BLaER1 treated with 17β-estradiol and CSF1 and Interleukin-3, amounts not matched to agents 10 nM and 100 nM (cell line): ENCODE data around the gene ANAPC15.

Experiments used
- H3K27ac ChIP-seq, 11 experiments: shearing (Covaris generic); formaldehyde crosslinking; 2 replicates each; pipeline ENCODE4 v1.8.1; 2022
- H3K27me3 ChIP-seq, 11 experiments: shearing (Covaris generic); formaldehyde crosslinking; 2 replicates each; pipeline ENCODE4 v1.8.1; 2022
- H3K36me3 ChIP-seq, 11 experiments: shearing (Covaris generic); formaldehyde crosslinking; 2 replicates each; pipeline ENCODE4 v1.8.1; 2022
- H3K4me1 ChIP-seq, 10 experiments: shearing (Covaris generic); formaldehyde crosslinking; 2 replicates each; pipeline ENCODE4 v1.8.1; 2022
- H3K4me2 ChIP-seq, 11 experiments: shearing (Covaris generic); formaldehyde crosslinking; 2 replicates each; pipeline ENCODE4 v1.8.1; 2022
- H3K4me3 ChIP-seq, 10 experiments: shearing (Covaris generic); formaldehyde crosslinking; 2 replicates each; pipeline ENCODE4 v1.8.1; 2022
- H3K9ac ChIP-seq, 11 experiments: shearing (Covaris generic); formaldehyde crosslinking; 2 replicates each; pipeline ENCODE4 v1.8.1; 2022
- H3K9me3 ChIP-seq, 11 experiments: shearing (Covaris generic); formaldehyde crosslinking; replicated peaks in 1 of 11; 2 replicates each; pipeline ENCODE4 v1.8.1; 2022
- H4K20me1 ChIP-seq, 11 experiments: shearing (Covaris generic); formaldehyde crosslinking; 2 replicates each; pipeline ENCODE4 v1.8.1; 2022
- Cebpa-rat ChIP-seq, 11 experiments: shearing (Covaris generic); IDR thresholded peaks; 2 replicates each; pipeline ENCODE4 v1.8.1; 2022

Gene ANAPC15

DNA sequence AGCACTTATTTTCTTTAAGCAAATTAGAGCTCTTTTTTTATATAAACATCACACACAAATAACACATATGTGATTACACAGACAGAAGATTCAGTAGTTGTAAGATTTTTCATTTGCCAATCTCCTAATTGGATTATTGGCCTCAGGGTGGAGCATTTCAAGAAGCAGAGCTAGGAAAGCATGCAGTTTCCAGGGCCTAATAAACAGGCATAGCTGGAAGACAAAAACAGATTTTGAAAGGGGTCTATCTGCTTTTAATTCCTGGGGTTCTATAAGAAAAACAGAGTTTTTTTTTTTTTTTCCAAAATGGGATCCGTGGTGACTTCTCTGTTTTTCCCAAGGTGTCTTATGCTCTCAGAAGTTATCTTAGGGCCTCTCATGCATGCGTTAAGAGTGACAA is 15.4 kb upstream of the ANAPC15 start:
- Histone ChIP-seq H3K36me3 (no peaks in the 10 kb centered on the region), H3K27me3 (no peaks in the 10 kb centered on the region), H3K4me3 (no peak overlapping the region; a peak in 1 of 20 replicates), H4K20me1 (no peaks in the 10 kb centered on the region), H3K4me1 (peaks cover 0 to 14% (median under 1%) of the 10 kb centered on the region in 10 experiments; a peak in 10 of 20 replicates), H3K9me3 (peaks cover 61 to 79% (median 67%) of the 10 kb centered on the region in 11 experiments), H3K4me2 (no peak overlapping the region), H3K9ac (no peak overlapping the region), H3K27ac (no peak overlapping the region)
- TF ChIP-seq Cebpa-rat (IDR thresholded peaks at IDR 0.05), result no peak

GRCh38 chr11:72125956-72126355 is 13.5 kb upstream of the ANAPC15 start:
- Histone ChIP-seq H3K4me2 (no peak overlapping the region), H3K36me3 (no peaks in the 10 kb centered on the region), H3K27ac (no peak overlapping the region), H3K4me3 (no peak overlapping the region), H3K9me3 (peaks cover 61 to 77% (median 67%) of the 10 kb centered on the region in 11 experiments), H3K4me1 (no peaks in the 10 kb centered on the region), H3K9ac (no peak overlapping the region), H4K20me1 (no peaks in the 10 kb centered on the region), H3K27me3 (no peaks in the 10 kb centered on the region; a peak in 1 of 22 replicates)
- no peak for TF ChIP-seq Cebpa-rat (IDR thresholded peaks at IDR 0.05)

DNA sequence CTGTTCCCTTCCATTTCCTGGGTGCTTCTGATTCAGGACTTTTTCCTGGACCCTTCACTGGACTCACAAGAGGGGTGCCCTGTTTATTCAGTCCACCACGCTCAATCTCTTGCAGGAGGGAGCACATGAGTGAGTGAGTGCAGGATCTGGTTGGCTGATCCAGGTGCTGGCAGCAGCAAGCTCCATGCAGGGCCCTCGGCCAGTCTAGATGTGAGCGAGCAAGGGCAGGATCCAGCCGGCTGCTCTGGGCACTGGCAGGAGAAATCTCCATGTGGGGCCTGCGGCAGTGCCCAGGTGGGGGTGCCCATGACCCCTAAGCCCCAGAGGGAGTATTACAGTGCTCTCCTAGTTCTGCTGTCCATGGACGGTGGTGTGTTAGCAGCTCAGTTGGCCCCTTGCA is 11.6 kb upstream of the ANAPC15 start:
- H3K27ac ChIP-seq, result no peak overlapping the region
- H3K36me3 ChIP-seq, result no peaks in the 10 kb centered on the region
- H3K4me3 ChIP-seq, result no peak overlapping the region
- no peak overlapping the region for H3K4me2 ChIP-seq
- no peaks in the 10 kb centered on the region for H4K20me1 ChIP-seq
- H3K27me3 ChIP-seq, result no peaks in the 10 kb centered on the region; a peak in 1 of 22 replicates
- no peak overlapping the region for H3K9ac ChIP-seq
- H3K4me1 ChIP-seq, result no peaks in the 10 kb centered on the region
- no peak for TF ChIP-seq Cebpa-rat (IDR thresholded peaks at IDR 0.05)
- peaks cover 54 to 62% (median 56%) of the 10 kb centered on the region in 11 experiments for H3K9me3 ChIP-seq

DNA sequence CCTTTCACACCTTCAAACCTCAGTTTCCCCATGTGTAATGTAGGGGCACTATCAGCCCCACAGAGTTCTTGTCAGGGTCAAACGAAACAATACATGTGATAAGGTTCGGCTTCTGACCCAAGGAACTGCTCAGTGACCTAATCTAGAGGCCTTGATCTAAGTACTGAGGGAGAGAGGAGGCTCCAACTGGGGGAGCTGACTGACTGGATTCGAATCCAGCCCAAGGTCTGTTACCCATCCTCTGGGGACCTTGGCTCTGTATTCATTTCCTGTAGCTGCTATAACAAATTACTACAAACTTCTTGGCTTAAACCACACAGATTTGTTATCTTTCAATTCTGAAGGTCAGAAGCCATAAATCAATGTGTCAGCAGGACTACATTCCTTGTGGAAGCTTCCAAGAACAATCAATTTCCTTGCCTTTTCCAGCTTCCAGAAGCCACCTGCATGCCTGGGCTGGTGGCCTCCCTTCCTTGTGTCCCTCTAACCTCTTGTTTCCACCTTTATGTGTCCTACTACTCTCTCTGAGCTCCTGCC is 10.7 kb upstream of the ANAPC15 start:
- Histone ChIP-seq H4K20me1 (no peaks in the 10 kb centered on the region), H3K4me1 (no peaks in the 10 kb centered on the region), H3K27me3 (no peaks in the 10 kb centered on the region; a peak in 1 of 22 replicates), H3K36me3 (no peaks in the 10 kb centered on the region), H3K9me3 (peaks cover 45 to 53% (median 47%) of the 10 kb centered on the region in 11 experiments), H3K4me2 (no peak overlapping the region), H3K27ac (no peak overlapping the region), H3K4me3 (no peak overlapping the region), H3K9ac (no peak overlapping the region)
- TF ChIP-seq Cebpa-rat (IDR thresholded peaks at IDR 0.05), result no peak

DNA sequence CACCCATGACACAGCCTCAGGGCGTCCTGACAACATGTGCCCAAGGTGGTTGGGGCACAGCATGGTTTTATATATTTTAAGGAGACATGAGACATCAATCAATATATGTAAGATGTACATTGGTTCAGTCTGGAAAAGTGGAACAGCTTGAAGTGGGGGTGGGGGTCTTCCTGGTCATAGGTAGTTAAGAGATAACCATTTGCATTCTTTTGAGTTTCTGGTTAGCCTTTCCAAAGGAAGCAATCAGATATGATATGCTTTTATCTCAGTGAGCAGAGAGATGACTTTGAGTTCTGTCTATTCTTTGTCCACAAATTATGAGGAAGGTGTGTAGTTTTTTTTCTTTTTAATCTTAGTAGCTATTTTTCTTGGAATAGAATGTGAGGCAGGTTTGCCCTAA is 10.1 kb upstream of the ANAPC15 start:
- Histone ChIP-seq H3K27ac (no peak overlapping the region), H3K4me2 (no peak overlapping the region), H3K4me3 (no peak overlapping the region), H3K36me3 (no peaks in the 10 kb centered on the region), H4K20me1 (no peaks in the 10 kb centered on the region), H3K9ac (no peak overlapping the region), H3K9me3 (peaks cover 39 to 47% (median 41%) of the 10 kb centered on the region in 11 experiments), H3K27me3 (no peaks in the 10 kb centered on the region; a peak in 1 of 22 replicates), H3K4me1 (no peaks in the 10 kb centered on the region)
- no peak for TF ChIP-seq Cebpa-rat (IDR thresholded peaks at IDR 0.05)

DNA sequence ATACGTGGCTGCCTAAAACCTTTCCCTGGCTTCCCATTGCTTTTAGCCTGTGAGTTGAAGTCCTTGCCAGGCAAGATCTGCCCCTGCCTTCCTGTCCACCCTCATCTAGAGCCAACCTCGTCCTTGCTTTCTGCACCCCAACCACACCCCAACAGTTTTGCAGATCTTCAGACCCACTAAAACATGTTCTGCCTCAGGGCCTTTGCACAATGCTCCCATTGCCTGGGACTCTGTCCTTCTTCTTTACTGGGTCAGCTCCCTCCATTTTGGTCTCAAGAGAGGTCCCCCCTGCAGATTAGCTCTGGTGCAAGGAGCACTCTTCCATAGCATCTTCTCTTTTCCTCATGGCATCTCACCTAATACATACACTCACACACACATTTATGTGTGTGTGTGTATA is 8.4 kb upstream of the ANAPC15 start:
- no peak overlapping the region for H3K27ac ChIP-seq
- peaks cover 23 to 31% (median 25%) of the 10 kb centered on the region in 11 experiments for H3K9me3 ChIP-seq
- H3K4me2 ChIP-seq, result no peak overlapping the region
- H4K20me1 ChIP-seq, result no peaks in the 10 kb centered on the region
- no peaks in the 10 kb centered on the region for H3K36me3 ChIP-seq
- TF ChIP-seq Cebpa-rat (IDR thresholded peaks at IDR 0.05), result no peak
- H3K27me3 ChIP-seq, result no peaks in the 10 kb centered on the region; a peak in 1 of 22 replicates
- no peaks in the 10 kb centered on the region for H3K4me1 ChIP-seq
- no peak overlapping the region for H3K9ac ChIP-seq
- no peak overlapping the region for H3K4me3 ChIP-seq

GRCh38 chr11:72119198-72119597 is 6.7 kb upstream of the ANAPC15 start:
- H3K9me3 ChIP-seq, result peaks cover 5 to 13% (median 7%) of the 10 kb centered on the region in 11 experiments
- H3K9ac ChIP-seq, result no peak overlapping the region
- no peak for TF ChIP-seq Cebpa-rat (IDR thresholded peaks at IDR 0.05)
- H3K4me3 ChIP-seq, result no peak overlapping the region
- H4K20me1 ChIP-seq, result no peaks in the 10 kb centered on the region
- H3K36me3 ChIP-seq, result no peaks in the 10 kb centered on the region
- H3K27ac ChIP-seq, result no peak overlapping the region
- no peaks in the 10 kb centered on the region; a peak in 1 of 22 replicates for H3K27me3 ChIP-seq
- no peak overlapping the region for H3K4me2 ChIP-seq
- no peaks in the 10 kb centered on the region for H3K4me1 ChIP-seq

GRCh38 chr11:72116019-72116755 is 3.7 kb upstream of the ANAPC15 start:
- Histone ChIP-seq H3K9me3 (no peaks in the 10 kb centered on the region), H3K4me3 (no peak overlapping the region), H3K4me2 (no peak overlapping the region), H3K4me1 (peaks cover 13 to 15% (median 15%) of the 10 kb centered on the region in 10 experiments), H3K9ac (no peak overlapping the region), H3K36me3 (peaks cover 0 to under 1% (median 0%) of the 10 kb centered on the region in 11 experiments; a peak in 1 of 22 replicates), H3K27ac (no peak overlapping the region), H3K27me3 (no peaks in the 10 kb centered on the region), H4K20me1 (no peaks in the 10 kb centered on the region)
- TF ChIP-seq Cebpa-rat (IDR thresholded peaks at IDR 0.05), result no peak

- no peak overlapping the region for H3K27ac ChIP-seq
- no peaks in the 10 kb centered on the region for H3K27me3 ChIP-seq
- no peak for TF ChIP-seq Cebpa-rat (IDR thresholded peaks at IDR 0.05)
- H3K4me1 ChIP-seq, result peaks cover 17 to 26% (median 18%) of the 10 kb centered on the region in 10 experiments
- H3K36me3 ChIP-seq, result peaks cover under 1 to 16% (median 13%) of the 10 kb centered on the region in 11 experiments; a peak in 20 of 22 replicates
- H3K4me3 ChIP-seq, result no peak overlapping the region
- H4K20me1 ChIP-seq, result no peaks in the 10 kb centered on the region
- H3K9ac ChIP-seq, result no peak overlapping the region
- no peaks in the 10 kb centered on the region for H3K9me3 ChIP-seq
- H3K4me2 ChIP-seq, result no peak overlapping the region
Observed at GRCh38 chr11:72114570-72114969, 2.1 kb upstream of the ANAPC15 start.
